Measurements from ENCODE around the gene USP28.
"Not testable (repeated sequence)": the region's sequence is repeated elsewhere in the genome, so short reads cannot be mapped to it uniquely, and the experiment has no call there.

USP28 gene

DNA sequence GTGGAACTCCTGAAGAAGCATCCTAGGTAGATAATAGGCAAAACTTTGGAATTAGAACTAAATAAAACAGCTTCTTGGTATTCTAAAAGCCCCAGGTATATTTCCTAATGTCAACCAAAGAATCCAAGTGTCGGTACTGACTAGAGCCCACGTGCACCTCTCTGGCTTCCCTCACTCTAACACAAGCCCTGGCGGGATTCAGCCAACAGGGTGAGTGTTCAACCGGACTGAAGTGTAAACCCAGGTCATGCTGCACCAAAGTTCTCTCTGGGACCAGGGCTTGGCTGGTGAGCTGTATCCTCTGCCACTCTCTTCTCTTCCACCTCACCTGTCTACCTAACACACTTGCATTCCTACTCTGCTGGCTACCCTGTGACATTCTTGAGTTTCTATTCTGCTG lies 40.1 kb downstream of the USP28 start:
- DNase-seq (ENCODE audit: low read depth) = no peak

GRCh38 chr11:113833151-113833550 lies 42.2 kb downstream of the USP28 start:
- no peak for DNase-seq (ENCODE audit: low read depth)

DNA sequence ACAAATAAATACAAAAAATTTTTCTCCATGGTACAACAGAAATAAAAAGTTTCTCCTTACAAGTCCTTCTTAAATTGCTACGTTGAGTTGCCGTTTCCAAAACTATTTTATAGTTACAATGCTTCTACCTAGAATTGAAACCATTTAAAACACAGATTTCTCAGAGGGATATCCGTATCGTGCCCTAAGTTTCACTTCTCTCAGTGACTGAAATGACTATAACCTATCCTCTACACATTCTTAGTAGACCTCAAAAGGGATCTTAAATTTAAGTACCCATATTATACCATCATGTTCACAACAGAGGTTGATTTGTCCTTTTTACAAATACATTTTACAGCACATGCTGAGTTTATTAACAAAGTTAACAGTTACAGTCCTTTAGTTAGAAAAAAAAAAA lies 44.1 kb downstream of the USP28 start:
- DNase-seq (ENCODE audit: low read depth) = no peak

GRCh38 chr11:113829751-113830150 lies 45.6 kb downstream of the USP28 start:
- DNase-seq (ENCODE audit: low read depth) = no peak

DNA sequence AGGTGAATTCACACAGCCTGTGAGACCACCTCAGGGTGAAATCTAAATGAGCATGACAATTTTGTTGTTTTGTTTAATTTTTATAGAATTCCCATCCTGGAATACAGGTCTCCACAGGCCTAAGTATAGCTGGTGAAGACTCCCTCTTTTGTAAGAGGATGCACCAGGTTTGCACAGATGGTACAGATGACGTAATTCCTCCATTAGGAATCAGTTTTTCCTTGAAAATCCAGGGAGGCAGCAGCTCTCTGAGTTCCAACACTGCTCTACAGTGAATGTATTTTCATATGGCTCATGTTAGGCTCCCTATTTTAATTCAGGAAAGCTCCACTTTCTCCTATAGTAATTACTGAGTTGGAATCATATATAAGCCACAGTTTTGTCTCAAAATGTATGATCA lies 47.2 kb downstream of the USP28 start:
- no peak for DNase-seq (ENCODE audit: low read depth)

- DNase-seq (ENCODE audit: low read depth) = no peak
These were observed 47.9 kb downstream of the USP28 start for GRCh38 chr11:113827477-113827876.

GRCh38 chr11:113818426-113818825 lies 56.9 kb downstream of the USP28 start:
- no peak for DNase-seq (ENCODE audit: low read depth)

- DNase-seq (ENCODE audit: low read depth) = no peak
These were observed 57.7 kb downstream of the USP28 start for GRCh38 chr11:113817626-113818025.

DNA sequence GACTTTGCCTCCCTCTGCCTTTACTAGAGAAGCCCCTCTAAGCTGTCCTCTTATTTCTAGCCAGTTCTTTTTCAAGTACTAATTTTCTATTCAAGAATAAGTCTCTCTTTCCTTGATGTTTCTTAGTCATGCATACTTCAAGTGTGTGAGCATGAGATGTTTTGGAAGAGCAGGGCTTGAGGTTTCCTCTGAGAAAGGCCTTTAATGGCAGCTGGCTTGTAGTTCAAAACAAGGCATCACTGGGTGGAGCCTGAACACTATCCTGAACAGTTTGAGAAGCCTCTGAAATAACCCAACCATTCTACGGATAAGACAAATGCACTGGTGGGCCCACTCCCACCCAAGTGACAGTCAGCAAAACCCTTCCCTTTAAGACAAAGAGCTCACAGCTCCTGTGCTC lies 58.2 kb downstream of the USP28 start:
- no peak for DNase-seq (ENCODE audit: low read depth)

DNA sequence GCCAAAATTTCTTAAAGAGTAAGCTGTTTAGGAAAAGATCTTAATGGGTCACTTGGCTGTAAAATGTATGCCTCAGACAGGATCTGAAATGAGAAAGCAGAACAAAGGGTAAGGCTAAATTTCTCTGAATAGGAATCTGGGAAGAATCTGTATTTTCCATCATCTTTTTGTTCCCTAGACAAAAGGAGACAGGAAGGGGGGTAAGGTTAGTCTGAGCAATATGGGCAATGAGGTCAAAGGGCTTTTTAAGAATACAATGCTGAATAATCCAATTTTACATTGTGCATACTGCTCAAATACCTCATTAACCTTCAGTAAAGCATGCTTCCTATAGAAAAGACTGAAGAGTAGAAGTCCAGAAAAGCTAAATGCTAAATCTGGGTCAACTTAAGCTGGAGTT lies 61.2 kb downstream of the USP28 start:
- no peak for DNase-seq (ENCODE audit: low read depth)

GRCh38 chr11:113808931-113809330 lies 66.4 kb downstream of the USP28 start:
- no peak for DNase-seq (ENCODE audit: low read depth)

GRCh38 chr11:113806406-113806805 lies 69.0 kb downstream of the USP28 start:
- no peak for DNase-seq (ENCODE audit: low read depth)

GRCh38 chr11:113805640-113806039 lies 69.7 kb downstream of the USP28 start:
- no peak for DNase-seq (ENCODE audit: low read depth)

DNA sequence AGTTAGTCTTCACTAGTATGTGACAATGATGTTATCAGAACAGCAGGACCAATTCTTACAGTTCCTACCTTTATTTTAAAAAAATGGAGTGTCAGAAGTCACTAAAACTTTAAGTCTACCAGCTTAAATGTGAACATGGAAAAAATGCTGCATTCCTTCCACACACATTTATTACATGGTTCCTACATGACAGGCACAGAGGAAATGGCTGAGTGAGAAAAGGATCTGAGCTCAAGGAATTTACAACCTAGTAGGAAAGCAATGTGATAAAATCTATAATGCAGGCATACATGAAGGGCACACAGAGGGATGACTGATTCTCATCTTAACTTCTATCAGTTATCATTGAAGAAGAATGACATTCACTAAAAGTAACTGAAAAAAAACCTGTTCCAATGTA lies 72.8 kb downstream of the USP28 start:
- DNase-seq (ENCODE audit: low read depth) = no peak

DNA sequence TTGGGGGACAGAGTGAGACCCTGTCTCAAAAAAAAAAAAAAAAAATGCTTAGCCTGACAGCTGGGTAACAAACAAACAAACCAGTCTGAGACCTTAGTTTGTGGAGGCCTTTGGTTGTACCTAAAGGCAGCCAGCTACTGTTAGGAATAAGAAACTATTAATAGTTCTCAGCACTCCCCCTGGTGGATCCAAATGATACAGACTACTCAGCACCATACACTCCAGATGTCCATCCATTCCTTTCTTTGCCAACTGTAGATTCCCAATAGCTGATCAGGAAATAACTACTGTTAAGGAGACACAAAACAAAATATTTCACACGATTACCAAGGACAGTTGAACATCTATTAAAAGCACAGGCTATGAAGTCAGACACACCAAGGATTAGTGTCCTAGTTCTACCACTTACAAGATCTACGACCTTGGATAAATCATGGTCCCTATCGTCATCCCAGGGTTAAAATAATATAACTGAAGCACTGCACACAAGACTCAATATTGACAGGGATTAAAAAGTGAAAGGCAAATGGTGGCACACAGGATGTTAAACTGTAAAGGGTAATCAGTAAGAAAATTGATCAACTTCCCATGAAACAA lies 78.6 kb downstream of the USP28 start:
- DNase-seq (ENCODE audit: low read depth) = no peak

- DNase-seq (ENCODE audit: low read depth) = no peak
These were observed 85.6 kb downstream of the USP28 start for GRCh38 chr11:113789675-113790320.

DNA sequence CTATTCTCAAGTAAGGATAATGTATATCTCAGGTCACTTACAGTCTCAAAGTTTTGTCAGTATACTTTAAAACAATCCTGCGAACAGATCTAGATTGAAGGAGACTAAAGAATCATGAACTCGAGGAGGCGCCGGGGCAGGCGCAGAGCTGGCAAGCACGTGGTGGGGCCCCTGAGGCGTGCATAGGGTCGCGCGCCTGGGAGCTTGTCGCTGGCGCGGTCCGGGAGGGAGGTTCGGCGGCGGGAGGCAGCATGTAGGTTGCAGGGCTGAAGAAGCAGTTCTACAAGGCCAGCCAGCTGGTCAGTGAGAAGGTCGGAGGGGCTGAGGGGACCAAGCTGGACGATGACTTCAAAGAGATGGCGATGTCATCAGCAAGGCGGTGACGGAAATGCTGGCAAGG lies 86.4 kb downstream of the USP28 start:
- not testable (repeated sequence) for DNase-seq (ENCODE audit: low read depth)

DNA sequence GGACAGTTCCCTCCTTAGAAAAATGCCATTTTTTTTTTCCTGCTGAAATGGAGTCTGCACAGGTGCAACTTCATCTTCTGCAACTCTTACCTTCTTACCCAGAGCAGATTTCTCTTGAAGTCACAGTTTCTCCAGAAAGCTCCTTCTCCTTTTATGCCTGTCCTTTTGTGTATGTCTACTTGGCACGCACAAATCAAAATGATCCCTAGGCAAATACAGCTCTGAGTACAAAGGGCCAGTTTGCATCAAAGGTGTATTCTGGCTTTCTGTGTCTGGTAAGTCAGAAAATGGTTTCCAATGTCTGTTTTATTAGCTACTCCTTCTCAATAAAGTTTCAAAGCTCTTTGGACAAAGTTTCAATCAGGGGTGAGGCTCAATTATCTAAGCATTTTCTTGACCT lies 93.2 kb downstream of the USP28 start:
- DNase-seq (ENCODE audit: low read depth) = no peak

DNA sequence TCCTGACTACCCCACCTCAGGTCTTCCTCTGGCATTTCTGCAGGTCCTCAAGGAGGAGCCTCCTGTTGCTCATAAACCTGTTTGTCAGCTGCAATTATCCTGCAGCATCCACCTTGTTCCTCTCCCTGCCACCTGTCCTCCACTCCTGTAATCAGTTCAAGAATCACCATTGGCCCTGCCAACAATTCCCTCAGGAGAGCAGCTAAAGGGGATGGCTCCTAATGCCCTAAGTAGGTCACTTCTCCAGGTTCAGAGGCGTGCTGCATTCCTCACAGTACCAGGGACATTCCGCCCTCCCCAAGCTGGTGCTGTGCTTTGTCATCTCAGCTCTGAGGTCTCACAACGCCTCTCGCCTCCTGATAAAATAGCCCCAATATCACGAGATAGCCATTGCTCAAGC lies 93.7 kb downstream of the USP28 start:
- no peak for DNase-seq (ENCODE audit: low read depth)

DNA sequence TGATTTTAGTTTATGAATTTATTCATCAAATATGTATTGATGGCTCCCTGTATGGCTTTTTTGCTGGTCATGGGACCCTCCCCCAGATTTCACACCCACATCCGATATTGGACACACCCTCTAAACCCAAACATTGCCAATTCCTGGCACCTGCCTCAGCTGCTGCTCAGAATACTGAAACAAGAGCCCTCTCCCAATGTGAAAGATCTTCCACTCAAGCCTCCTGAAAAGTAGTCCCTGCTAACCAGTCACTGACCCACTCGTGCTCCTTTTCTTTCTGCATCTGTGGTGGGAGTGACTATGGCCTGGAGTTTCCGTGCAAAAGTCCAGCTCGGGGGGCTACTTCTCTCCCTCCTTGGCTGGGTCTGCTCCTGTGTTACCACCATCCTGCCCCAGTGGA lies 95.9 kb downstream of the USP28 start, which contains the start of gene CLDN25:
TSS of gene CLDN25 (plus strand) at position 301 of the 400 bp plus-strand sequence. CDS start at position 301, 0 bp downstream.
- DNase-seq (ENCODE audit: low read depth) = no peak

DNA sequence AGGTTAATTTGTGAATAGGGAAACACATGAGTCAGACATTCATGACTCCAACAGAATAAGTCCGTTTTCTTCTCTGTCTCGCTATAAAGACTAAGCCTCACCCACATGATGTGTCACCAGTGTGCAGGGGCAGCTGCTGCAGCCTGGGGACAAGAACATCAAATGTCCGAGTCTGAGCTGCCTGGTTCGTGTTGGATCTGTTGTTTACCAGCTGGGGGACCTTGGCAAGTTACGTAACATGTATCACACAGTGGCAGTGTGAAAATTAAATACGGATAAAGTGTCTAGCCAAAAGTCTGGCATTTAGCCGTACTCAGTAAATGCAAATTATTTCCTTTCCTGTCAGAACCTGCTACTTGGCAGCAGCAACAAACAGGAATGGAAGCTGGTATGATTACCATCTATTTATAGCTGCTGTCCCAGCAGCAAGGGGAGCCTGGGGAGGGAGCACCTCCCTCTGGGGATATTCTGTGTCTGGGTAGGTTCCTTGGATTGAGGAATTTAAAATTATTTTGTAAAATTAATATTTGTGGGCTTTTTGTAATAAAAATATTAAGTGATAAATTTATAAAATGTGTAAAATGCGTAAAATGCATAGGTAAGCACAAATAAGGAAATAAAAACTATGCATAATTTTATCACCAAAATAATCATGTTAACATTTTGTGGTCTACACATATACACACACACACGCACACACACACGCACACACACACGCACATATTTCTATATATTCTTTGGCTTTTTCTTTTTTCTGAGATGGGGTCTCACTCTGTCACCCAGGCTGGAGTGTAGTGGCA lies 97.1 kb downstream of the USP28 start:
- peak; percentile 16 for DNase-seq (ENCODE audit: low read depth)

DNA sequence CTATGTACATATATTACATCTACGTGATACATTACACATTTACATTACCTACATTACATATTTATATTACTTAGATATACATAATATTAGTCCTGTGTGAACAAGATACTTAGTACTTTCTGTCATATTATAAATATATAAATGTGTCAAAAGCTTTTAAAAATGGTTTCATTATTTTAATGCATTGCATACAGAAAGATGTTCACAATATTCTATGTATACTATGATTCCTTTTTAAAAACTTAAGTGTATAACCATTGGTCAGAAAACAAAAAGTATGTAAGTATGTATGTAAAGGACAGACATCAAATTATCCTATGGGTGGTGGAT lies 101.2 kb downstream of the USP28 start:
- no peak for DNase-seq (ENCODE audit: low read depth)

- DNase-seq (ENCODE audit: low read depth) = peak; percentile 96
These were observed 101.8 kb downstream of the USP28 start, which contains the start of gene ZW10 for GRCh38 chr11:113773416-113774173. Gene ZW10 (minus strand): TSS chr11:113773692. CDS start chr11:113773666, 26 bp downstream.
